OCI-LY1 (cell line): ENCODE data around the gene OTP.

Experiments
- H2AFZ ChIP-seq: fragments of 200-600 bp; sonication (generic), shearing (Covaris generic); 2 replicates; pipeline ENCODE4 v1.6.0; 2014; ENCODE audit warnings: antibody characterized with exemption, mild to moderate bottlenecking, low read length
- H3F3A ChIP-seq: fragments of 200-600 bp; sonication (generic), shearing (Covaris generic); 2 replicates; pipeline ENCODE4 v1.6.0; 2014; ENCODE audit warnings: mild to moderate bottlenecking, antibody characterized with exemption, low read length, moderate library complexity; ENCODE audit not compliant: insufficient read depth
- H3K27ac ChIP-seq: fragments of 200-600 bp; sonication (generic); 2 replicates; pipeline ENCODE4 v1.5.1; 2014; ENCODE audit warnings: low read length, mixed run types, mild to moderate bottlenecking, low read depth; ENCODE audit not compliant: poor library complexity, severe bottlenecking
- H3K27me3 ChIP-seq: fragments of 200-600 bp; sonication (generic); 2 replicates; pipeline ENCODE4 v1.6.0; 2014; ENCODE audit warnings: antibody characterized with exemption, mild to moderate bottlenecking, low read length, moderate library complexity; ENCODE audit not compliant: insufficient read depth
- H3K36me3 ChIP-seq: fragments of 200-600 bp; sonication (generic); 2 replicates; pipeline ENCODE4 v1.6.1; 2014; ENCODE audit warnings: mild to moderate bottlenecking, antibody characterized with exemption, low read length, moderate library complexity, mixed read lengths; ENCODE audit not compliant: insufficient read depth
- H3K4me1 ChIP-seq: fragments of 200-600 bp; sonication (generic); 2 replicates; pipeline ENCODE4 v1.5.1; 2014; ENCODE audit warnings: mild to moderate bottlenecking, low read length, moderate library complexity; ENCODE audit not compliant: insufficient read depth, severe bottlenecking
- H3K4me2 ChIP-seq: fragments of 200-600 bp; sonication (generic), shearing (Covaris generic); 2 replicates; pipeline ENCODE4 v1.6.1; 2014; ENCODE audit warnings: low read length
- H3K4me3 ChIP-seq: fragments of 200-600 bp; sonication (generic); 2 replicates; pipeline ENCODE4 v1.5.1; 2014; ENCODE audit warnings: low read length, low read depth, mild to moderate bottlenecking, mixed read lengths; ENCODE audit not compliant: poor library complexity, severe bottlenecking
- H3K79me2 ChIP-seq: fragments of 200-600 bp; shearing (Covaris generic); 2 replicates; pipeline ENCODE4 v1.6.1; 2016; ENCODE audit warnings: mixed run types, low read length, mixed read lengths; ENCODE audit not compliant: insufficient read depth
- H3K9ac ChIP-seq: fragments of 200-600 bp; sonication (generic), shearing (Covaris generic); 2 replicates; pipeline ENCODE4 v1.6.1; 2014; ENCODE audit warnings: mild to moderate bottlenecking, low read length, mixed read lengths
- H3K9me2 ChIP-seq: fragments of 200-600 bp; sonication (generic), shearing (Covaris generic); 2 replicates; pipeline ENCODE4 v1.6.1; 2014; ENCODE audit warnings: low read depth, mild to moderate bottlenecking, low read length, mixed read lengths
- H3K9me3 ChIP-seq: fragments of 200-600 bp; shearing (Covaris generic); 2 replicates; pipeline ENCODE4 v1.6.1; 2014; ENCODE audit warnings: low read length, mixed read lengths
- H4K20me1 ChIP-seq: fragments of 200-600 bp; sonication (generic), shearing (Covaris generic); 2 replicates; pipeline ENCODE4 v1.6.0; 2016; ENCODE audit warnings: mild to moderate bottlenecking, low read length; ENCODE audit not compliant: insufficient read depth
- EZH2 ChIP-seq: fragments of 200-600 bp; sonication (generic), shearing (Covaris generic); IDR thresholded peaks from 2 replicates; pipeline ENCODE4 v1.8.0; 2017; ENCODE audit warnings: borderline replicate concordance, mixed run types, mild to moderate bottlenecking, antibody characterized with exemption, low read length, moderate library complexity, mixed read lengths
- TF ChIP-seq, protein P1 (sequence below): fragments of 200-600 bp; sonication (generic), shearing (Covaris generic); IDR thresholded peaks from 2 replicates; pipeline ENCODE4 v1.5.1; 2017; ENCODE audit warnings: mild to moderate bottlenecking, antibody characterized with exemption, low read length, moderate library complexity, mixed read lengths

OTP gene

GRCh38 chr5:77658662-77659061, 20.1 kb upstream of the OTP start:
- Histone ChIP-seq H4K20me1 (no peaks in the 10 kb centered on the region), H3K79me2 (no peaks in the 10 kb centered on the region), H3K9ac (no peak overlapping the region), H3K4me2 (no peak overlapping the region), H2AFZ (no peak overlapping the region), H3K4me1 (no peaks in the 10 kb centered on the region), H3K9me2 (no peaks in the 10 kb centered on the region), H3K27me3 (no peaks in the 10 kb centered on the region), H3F3A (no peaks in the 10 kb centered on the region), H3K4me3 (no peak overlapping the region), H3K27ac (no peak overlapping the region), H3K9me3 (no peaks in the 10 kb centered on the region), H3K36me3 (no peaks in the 10 kb centered on the region)
- TF ChIP-seq, protein P1, sequence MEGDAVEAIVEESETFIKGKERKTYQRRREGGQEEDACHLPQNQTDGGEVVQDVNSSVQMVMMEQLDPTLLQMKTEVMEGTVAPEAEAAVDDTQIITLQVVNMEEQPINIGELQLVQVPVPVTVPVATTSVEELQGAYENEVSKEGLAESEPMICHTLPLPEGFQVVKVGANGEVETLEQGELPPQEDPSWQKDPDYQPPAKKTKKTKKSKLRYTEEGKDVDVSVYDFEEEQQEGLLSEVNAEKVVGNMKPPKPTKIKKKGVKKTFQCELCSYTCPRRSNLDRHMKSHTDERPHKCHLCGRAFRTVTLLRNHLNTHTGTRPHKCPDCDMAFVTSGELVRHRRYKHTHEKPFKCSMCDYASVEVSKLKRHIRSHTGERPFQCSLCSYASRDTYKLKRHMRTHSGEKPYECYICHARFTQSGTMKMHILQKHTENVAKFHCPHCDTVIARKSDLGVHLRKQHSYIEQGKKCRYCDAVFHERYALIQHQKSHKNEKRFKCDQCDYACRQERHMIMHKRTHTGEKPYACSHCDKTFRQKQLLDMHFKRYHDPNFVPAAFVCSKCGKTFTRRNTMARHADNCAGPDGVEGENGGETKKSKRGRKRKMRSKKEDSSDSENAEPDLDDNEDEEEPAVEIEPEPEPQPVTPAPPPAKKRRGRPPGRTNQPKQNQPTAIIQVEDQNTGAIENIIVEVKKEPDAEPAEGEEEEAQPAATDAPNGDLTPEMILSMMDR = no peak
- TF ChIP-seq EZH2 = no peak

- H3K27me3 ChIP-seq = no peaks in the 10 kb centered on the region
- H3F3A ChIP-seq = no peaks in the 10 kb centered on the region
- no peaks in the 10 kb centered on the region for H3K79me2 ChIP-seq
- no peak overlapping the region for H3K4me2 ChIP-seq
- no peak overlapping the region for H3K27ac ChIP-seq
- H3K9ac ChIP-seq = no peak overlapping the region
- no peak overlapping the region for H2AFZ ChIP-seq
- H4K20me1 ChIP-seq = no peaks in the 10 kb centered on the region
- no peaks in the 10 kb centered on the region for H3K4me1 ChIP-seq
- H3K36me3 ChIP-seq = no peaks in the 10 kb centered on the region
- no peaks in the 10 kb centered on the region for H3K9me3 ChIP-seq
- TF ChIP-seq, protein P1 = no peak
- no peak for TF ChIP-seq EZH2
- H3K4me3 ChIP-seq = no peak overlapping the region
- no peaks in the 10 kb centered on the region for H3K9me2 ChIP-seq
Observed at GRCh38 chr5:77651343-77651742, 12.8 kb upstream of the OTP start.

GRCh38 chr5:77650686-77651085, 12.2 kb upstream of the OTP start:
- Histone ChIP-seq H3K9me3 (no peaks in the 10 kb centered on the region), H3K36me3 (no peaks in the 10 kb centered on the region), H3K4me2 (no peak overlapping the region), H3K9me2 (no peaks in the 10 kb centered on the region), H4K20me1 (no peaks in the 10 kb centered on the region), H3K79me2 (no peaks in the 10 kb centered on the region), H3F3A (no peaks in the 10 kb centered on the region), H3K9ac (no peak overlapping the region), H3K4me1 (no peaks in the 10 kb centered on the region), H2AFZ (no peak overlapping the region), H3K4me3 (no peak overlapping the region), H3K27me3 (no peaks in the 10 kb centered on the region), H3K27ac (no peak overlapping the region)
- TF ChIP-seq EZH2 = no peak
- TF ChIP-seq, protein P1 = no peak
